ENCODE results near the gene HSPB2.
"Not testable (repeated sequence)": the region's sequence is repeated elsewhere in the genome, so short reads cannot be mapped to it uniquely, and the experiment has no call there.

Gene HSPB2

GRCh38 chr11:111912535-111912934, at the start of gene HSPB2:
Gene HSPB2 (plus strand): TSS chr11:111912734. CDS start chr11:111912830, 96 bp downstream.
- no peak for DNase-seq (ENCODE audit: low read depth in 3 of 3, low spot score in 1 of 3)

- DNase-seq (ENCODE audit: low read depth in 3 of 3, low spot score in 1 of 3): no peak
Observed at GRCh38 chr11:111870113-111870512, 42.4 kb upstream of the HSPB2 start.

- DNase-seq (ENCODE audit: low read depth in 3 of 3, low spot score in 1 of 3): no peak
Observed at GRCh38 chr11:111870522-111870885, 42.0 kb upstream of the HSPB2 start.

- peak; percentile 73 to 90 (median 75) for DNase-seq (ENCODE audit: low read depth in 3 of 3, low spot score in 1 of 3)
Observed at GRCh38 chr11:111870886-111871692, 41.4 kb upstream of the HSPB2 start, which contains the start of gene ALG9. Gene ALG9 (minus strand): TSS chr11:111871581. CDS start chr11:111871482, 99 bp downstream.

GRCh38 chr11:111871693-111872161, 40.8 kb upstream of the HSPB2 start:
- DNase-seq (ENCODE audit: low read depth in 3 of 3, low spot score in 1 of 3): no peak

GRCh38 chr11:111878385-111878848, 34.1 kb upstream of the HSPB2 start:
- DNase-seq (ENCODE audit: low read depth in 3 of 3, low spot score in 1 of 3): no peak

- peak; percentile 83 to 86 (median 84) for DNase-seq (ENCODE audit: low read depth in 3 of 3, low spot score in 1 of 3)
Observed at GRCh38 chr11:111878849-111879636, 33.5 kb upstream of the HSPB2 start, which contains the start of the genes CFAP68 and FDXACB1. Gene CFAP68 (plus strand): TSS chr11:111879541. CDS start chr11:111879561, 20 bp downstream. Gene FDXACB1 (minus strand): TSS chr11:111879165. CDS start chr11:111879132, 33 bp downstream.

- DNase-seq (ENCODE audit: low read depth in 3 of 3, low spot score in 1 of 3): no peak
Observed at GRCh38 chr11:111879637-111879960, 32.9 kb upstream of the HSPB2 start.

- DNase-seq (ENCODE audit: low read depth in 3 of 3, low spot score in 1 of 3): no peak
Observed at GRCh38 chr11:111882202-111882601, 30.3 kb upstream of the HSPB2 start.

GRCh38 chr11:111885053-111885452, 27.5 kb upstream of the HSPB2 start:
- not testable (repeated sequence) for DNase-seq (ENCODE audit: low read depth in 3 of 3, low spot score in 1 of 3)

- no peak for DNase-seq (ENCODE audit: low read depth in 3 of 3, low spot score in 1 of 3)
Observed at GRCh38 chr11:111886032-111886431, 26.5 kb upstream of the HSPB2 start.

- no peak for DNase-seq (ENCODE audit: low read depth in 3 of 3, low spot score in 1 of 3)
Observed at GRCh38 chr11:111886844-111887243, 25.7 kb upstream of the HSPB2 start.

GRCh38 chr11:111905411-111905810, 7.1 kb upstream of the HSPB2 start:
- DNase-seq (ENCODE audit: low read depth in 3 of 3, low spot score in 1 of 3): no peak

- no peak for DNase-seq (ENCODE audit: low read depth in 3 of 3, low spot score in 1 of 3)
Observed at GRCh38 chr11:111906680-111907079, 5.9 kb upstream of the HSPB2 start.

- no peak for DNase-seq (ENCODE audit: low read depth in 3 of 3, low spot score in 1 of 3)
Observed at GRCh38 chr11:111908639-111909305, 3.8 kb upstream of the HSPB2 start.

GRCh38 chr11:111909378-111909777, 3.2 kb upstream of the HSPB2 start:
- no peak for DNase-seq (ENCODE audit: low read depth in 3 of 3, low spot score in 1 of 3)

- DNase-seq (ENCODE audit: low read depth in 3 of 3, low spot score in 1 of 3): no peak
Observed at GRCh38 chr11:111910676-111911562, 1.6 kb upstream of the HSPB2 start.

GRCh38 chr11:111911563-111912401, 752 bp upstream of the HSPB2 start, which contains the start of gene CRYAB:
Gene CRYAB (minus strand): TSS chr11:111911770. CDS start chr11:111911724, 46 bp downstream.
- no peak for DNase-seq (ENCODE audit: low read depth in 3 of 3, low spot score in 1 of 3)
